B cell (primary cell): ENCODE results near the gene RAB6B. TPM values are rescaled to one million over a fixed set of nuclear protein-coding genes. Genes with fewer than 3 reads are reported as not detected.

Experiments used
- ATAC-seq: fragments of 200-7000 bp; cut with Tn5 transposase; one replicate; pipeline ENCODE4 v1.10.0; 2021; ENCODE audit warnings: low read depth, mild to moderate bottlenecking, moderate number of reproducible peaks, moderate library complexity
- CTCF ChIA-PET: fragments of 350-600 bp; sonication (Branson Sonifier 250); formaldehyde crosslinking; loops from one replicate; lab custom pipeline; 2021; ENCODE audit warnings: antibody characterized with exemption, inconsistent platforms; lab: Charles Lee
- POLR2A ChIA-PET: fragments of 350-600 bp; sonication (Branson Sonifier 250); formaldehyde crosslinking; loops from one replicate; lab custom pipeline; 2021; ENCODE audit warnings: antibody characterized with exemption; lab: Charles Lee
- DNase-seq: peaks from one replicate; pipeline ENCODE4 v3.0.0; 2013
- H2AFZ ChIP-seq: 2 replicates; pipeline ENCODE4 v1.6.1; 2012; ENCODE audit warnings: mild to moderate bottlenecking, low read depth, low read length; ENCODE audit not compliant: insufficient read depth, poor library complexity, severe bottlenecking
- H3K27ac ChIP-seq, 2 donors: 1 replicate in 1 of 2; 2 replicates in 1 of 2; pipeline ENCODE4 v1.5.1; 2012 to 2013; ENCODE audit warnings: low read length in 2 of 2, mild to moderate bottlenecking in 2 of 2, moderate library complexity in 1 of 2
- H3K27me3 ChIP-seq, 4 experiments: fragments of 200-600 bp in 1 of 4; sonication (generic) in 1 of 4; replicated peaks in 1 of 4; 1 replicate in 2 of 4; 2 replicates in 2 of 4; pipeline versions ENCODE4 v1.6.1 to v1.7.0; 2013 to 2016; ENCODE audit warnings: low read length in 3 of 4, mild to moderate bottlenecking in 2 of 4, mixed read lengths in 1 of 4, moderate library complexity in 1 of 4; ENCODE audit not compliant: insufficient read depth in 4 of 4, control insufficient read depth in 3 of 4; ENCODE audit errors: control extremely low read depth in 1 of 4
- H3K36me3 ChIP-seq, 2 experiments: replicated peaks in 1 of 2; 1 replicate in 1 of 2; 2 replicates in 1 of 2; pipeline versions ENCODE4 v1.6.1 to v1.7.1; 2013; ENCODE audit warnings: low read length in 1 of 2; ENCODE audit not compliant: insufficient read depth in 2 of 2, control insufficient read depth in 1 of 2; ENCODE audit errors: control extremely low read depth in 1 of 2, extremely low read depth in 1 of 2
- H3K4me1 ChIP-seq, 2 donors: fragments of 200-600 bp in 1 of 2; sonication (generic) in 1 of 2; 1 replicate in 1 of 2; 2 replicates in 1 of 2; pipeline versions ENCODE4 v1.5.1 to v1.6.1; 2013 to 2017; ENCODE audit warnings: low read length in 2 of 2; ENCODE audit not compliant: control insufficient read depth in 2 of 2, insufficient read depth in 2 of 2
- H3K4me2 ChIP-seq: replicated peaks from 2 replicates; pipeline ENCODE3; 2012; ENCODE audit warnings: mild to moderate bottlenecking, low read depth, low read length; ENCODE audit not compliant: poor library complexity, severe bottlenecking
- H3K4me3 ChIP-seq, 5 experiments: fragments of 200-600 bp in 1 of 5; sonication (generic) in 1 of 5; 1 replicate in 3 of 5; 2 replicates in 2 of 5; pipeline versions ENCODE4 v1.5.1 to v1.7.0; 2011 to 2016; ENCODE audit warnings: low read length in 4 of 5, mild to moderate bottlenecking in 4 of 5, low read depth in 2 of 5, control low read depth in 1 of 5, moderate library complexity in 1 of 5; ENCODE audit not compliant: insufficient read depth in 1 of 5; ENCODE audit errors: control extremely low read depth in 1 of 5, extremely low read depth in 1 of 5
- H3K79me2 ChIP-seq: fragments of 200-600 bp; sonication (generic); one replicate; pipeline ENCODE4 v1.6.0; 2016; ENCODE audit warnings: low read length; ENCODE audit not compliant: control insufficient read depth, insufficient read depth
- H3K9ac ChIP-seq: fragments of 200-600 bp; sonication (generic); 2 replicates; pipeline ENCODE4 v1.6.1; 2017; ENCODE audit warnings: mild to moderate bottlenecking, low read length, moderate library complexity
- H3K9me3 ChIP-seq, 3 donors: one replicate each; pipeline versions ENCODE4 v1.6.1 to v1.7.1; 2013; ENCODE audit warnings: low read length in 2 of 3; ENCODE audit not compliant: control insufficient read depth in 2 of 3, insufficient read depth in 1 of 3; ENCODE audit errors: control extremely low read depth in 1 of 3
- H4K20me1 ChIP-seq: 2 replicates; pipeline ENCODE4 v1.6.0; 2012; ENCODE audit warnings: mild to moderate bottlenecking, low read length; ENCODE audit not compliant: insufficient read depth, control insufficient read depth, poor library complexity, severe bottlenecking
- H3K27ac Mint-ChIP-seq: one replicate; pipeline ENCODE4 v1.8.0; 2021; ENCODE audit warnings: mixed read lengths
- H3K27me3 Mint-ChIP-seq: one replicate; pipeline ENCODE4 v1.8.0; 2021; ENCODE audit warnings: mixed read lengths
- H3K4me1 Mint-ChIP-seq: one replicate; pipeline ENCODE4 v1.8.0; 2021; ENCODE audit warnings: mixed read lengths
- H3K4me3 Mint-ChIP-seq: one replicate; pipeline ENCODE4 v1.8.0; 2021; ENCODE audit warnings: mixed read lengths
- H3K9me3 Mint-ChIP-seq: one replicate; pipeline ENCODE4 v1.8.0; 2022; ENCODE audit warnings: mixed read lengths; ENCODE audit not compliant: insufficient read depth
- EZH2 ChIP-seq: IDR thresholded peaks from 2 replicates; pipeline ENCODE4 v1.6.1; 2012; ENCODE audit warnings: borderline replicate concordance, low read depth, mild to moderate bottlenecking, moderate library complexity, low read length; ENCODE audit not compliant: insufficient read depth, poor library complexity, severe bottlenecking
- WGBS: methylation state at CpG from one replicate; pipeline ENCODE4 v1.1.5; 2013; ENCODE audit warnings: missing lambda C conversion rate; ENCODE audit not compliant: insufficient coverage; 5-methylcytosine and 5-hydroxymethylcytosine counted together
- intact Hi-C: fragments of 100-400 bp; cut with micrococcal nuclease; formaldehyde crosslinking; loops from one replicate; pipeline ENCODE4 v1.10.0; 2022
- polyA plus RNA-seq: library from polyadenylated mRNA; depleted of rRNA; stranded (reverse); fragments of >200 nt; gene quantifications from 2 replicates; pipeline ENCODE4 v1.2.3, GENCODE V29; 2012
- total RNA-seq, 2 donors: library from RNA; stranded (reverse); fragments of 120-200 nt in 1 of 2; gene quantifications; 1 replicate in 1 of 2; 2 replicates in 1 of 2; pipeline versions ENCODE4 v1.2.3 to v1.2.4, GENCODE V29; 2013 to 2022
- TF ChIP-seq, protein P1 (sequence below): fragments of 200-600 bp; IDR thresholded peaks from one replicate; pipeline ENCODE4 v1.8.0; 2022; ENCODE audit warnings: antibody characterized with exemption, mild to moderate bottlenecking

RAB6B gene
- total and polyA plus RNA-seq, 2 donors (not counting 1 experiment from before 2014, with no cell fraction given) = not detected

GRCh38 chr3:133840767-133841166 lies 54.9 kb downstream of the RAB6B start:
- CTCF ChIA-PET = no interaction called here
- Histone ChIP-seq H3K36me3 (no peaks in the 10 kb centered on the region), H4K20me1 (no peaks in the 10 kb centered on the region), H3K9me3 (no peaks in the 10 kb centered on the region), H3K4me3 (no peak overlapping the region), H3K27me3 (no peaks in the 10 kb centered on the region), H3K27ac (no peak overlapping the region), H2AFZ (no peak overlapping the region), H3K9ac (no peak overlapping the region), H3K4me1 (no peaks in the 10 kb centered on the region), H3K79me2 (no peaks in the 10 kb centered on the region), H3K4me2 (no peak overlapping the region)
- Mint-ChIP-seq H3K9me3 (no peaks in the 10 kb centered on the region), H3K4me1 (no peaks in the 10 kb centered on the region), H3K27ac (no peak overlapping the region), H3K27me3 (peaks cover 5% of the 10 kb centered on the region), H3K4me3 (no peak overlapping the region)
- 92% methylated on average over 4 of the region's 6 CpGs for WGBS
- intact Hi-C loops = no loop called here
- DNase-seq (no peak), ATAC-seq (no peak)
- no peak for TF ChIP-seq EZH2
- TF ChIP-seq, protein P1, sequence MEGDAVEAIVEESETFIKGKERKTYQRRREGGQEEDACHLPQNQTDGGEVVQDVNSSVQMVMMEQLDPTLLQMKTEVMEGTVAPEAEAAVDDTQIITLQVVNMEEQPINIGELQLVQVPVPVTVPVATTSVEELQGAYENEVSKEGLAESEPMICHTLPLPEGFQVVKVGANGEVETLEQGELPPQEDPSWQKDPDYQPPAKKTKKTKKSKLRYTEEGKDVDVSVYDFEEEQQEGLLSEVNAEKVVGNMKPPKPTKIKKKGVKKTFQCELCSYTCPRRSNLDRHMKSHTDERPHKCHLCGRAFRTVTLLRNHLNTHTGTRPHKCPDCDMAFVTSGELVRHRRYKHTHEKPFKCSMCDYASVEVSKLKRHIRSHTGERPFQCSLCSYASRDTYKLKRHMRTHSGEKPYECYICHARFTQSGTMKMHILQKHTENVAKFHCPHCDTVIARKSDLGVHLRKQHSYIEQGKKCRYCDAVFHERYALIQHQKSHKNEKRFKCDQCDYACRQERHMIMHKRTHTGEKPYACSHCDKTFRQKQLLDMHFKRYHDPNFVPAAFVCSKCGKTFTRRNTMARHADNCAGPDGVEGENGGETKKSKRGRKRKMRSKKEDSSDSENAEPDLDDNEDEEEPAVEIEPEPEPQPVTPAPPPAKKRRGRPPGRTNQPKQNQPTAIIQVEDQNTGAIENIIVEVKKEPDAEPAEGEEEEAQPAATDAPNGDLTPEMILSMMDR = no peak
- POLR2A ChIA-PET = no interaction called here

DNA sequence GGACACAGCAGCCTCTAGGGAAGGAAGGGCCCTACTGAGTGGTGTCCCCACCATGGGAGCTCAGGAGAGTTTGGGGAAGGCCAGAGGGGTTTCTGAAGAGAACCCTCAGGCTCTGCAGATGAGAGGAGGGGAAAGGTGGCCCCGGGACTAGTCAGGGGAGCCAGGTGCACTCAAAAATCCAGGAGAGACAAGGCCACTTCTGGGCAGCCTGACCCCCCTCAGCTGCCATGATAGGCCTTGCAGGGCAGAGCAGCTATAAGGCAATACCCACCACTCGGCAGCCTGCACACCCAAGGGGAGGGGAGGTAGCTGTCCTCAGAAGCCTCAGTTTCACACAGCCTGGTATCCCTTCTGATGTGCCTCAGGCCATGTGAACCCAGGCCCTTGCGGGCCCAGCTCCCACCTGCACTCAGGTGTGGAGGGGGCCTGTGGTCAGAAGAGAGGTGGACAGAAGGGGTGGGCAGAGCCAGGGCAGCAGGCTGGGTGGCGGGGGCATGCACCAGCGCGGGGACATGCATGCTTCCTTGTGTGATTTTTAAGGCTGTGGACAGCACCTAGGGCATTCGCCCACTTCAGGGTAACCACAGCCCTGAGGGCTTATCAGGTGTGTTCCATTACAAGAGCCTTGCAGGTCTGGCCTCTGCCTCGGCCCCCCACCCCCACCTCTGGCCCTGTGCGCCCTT lies 55.5 kb downstream of the RAB6B start:
- H3K4me1 ChIP-seq = no peaks in the 10 kb centered on the region
- POLR2A ChIA-PET = no interaction called here
- no peak overlapping the region for H3K9ac ChIP-seq
- H3K27ac Mint-ChIP-seq = no peak overlapping the region
- H3K4me3 Mint-ChIP-seq = no peak overlapping the region
- H3K27me3 Mint-ChIP-seq = peaks cover 5% of the 10 kb centered on the region
- H3K79me2 ChIP-seq = no peaks in the 10 kb centered on the region
- no peaks in the 10 kb centered on the region for H3K9me3 ChIP-seq
- CTCF ChIA-PET = no interaction called here
- ATAC-seq = no peak
- no peak overlapping the region for H3K4me3 ChIP-seq
- no peaks in the 10 kb centered on the region for H3K27me3 ChIP-seq
- DNase-seq = no peak
- TF ChIP-seq, protein P1 = no peak
- no peak for TF ChIP-seq EZH2
- no peak overlapping the region for H3K27ac ChIP-seq
- no peaks in the 10 kb centered on the region for H3K4me1 Mint-ChIP-seq
- no peaks in the 10 kb centered on the region for H3K36me3 ChIP-seq
- no peak overlapping the region for H2AFZ ChIP-seq
- intact Hi-C loops = no loop called here
- H3K4me2 ChIP-seq = no peak overlapping the region
- 91% methylated on average over 7 of the region's 9 CpGs for WGBS
- no peaks in the 10 kb centered on the region for H3K9me3 Mint-ChIP-seq
- no peaks in the 10 kb centered on the region for H4K20me1 ChIP-seq
